ENCODE results near the gene CNDP2.

GRCh38 chr18:74546751-74547530 is 50.8 kb downstream of the CNDP2 start:
- TF ChIP-seq EZH2 (IDR thresholded peaks at IDR 0.05; ENCODE audit: low read length, unreplicated experiment) (no peak), CTCF (conservative IDR thresholded peaks at IDR 0.05; ENCODE audit: low read depth, low read length) (no peak)
